Mucosa of descending colon (tissue), 3 donors: Measurements from ENCODE around the gene ZNF423. TPM values are rescaled to one million over a fixed set of nuclear protein-coding genes. Genes with fewer than 3 reads are reported as not detected.

Source experiments
- ATAC-seq: fragments of 200-7000 bp; cut with Tn5 transposase; one replicate; pipeline ENCODE4 v1.9.1; 2020; ENCODE audit warnings: mild to moderate bottlenecking, moderate library complexity
- DNase-seq, 3 donors: peaks; one replicate each; pipeline ENCODE4 v3.0.0-alpha.2; 2020
- H3K36me3 ChIP-seq: fragments of 200-600 bp; one replicate; pipeline ENCODE4 v1.8.0; 2021; ENCODE audit warnings: low read depth, mild to moderate bottlenecking
- H3K4me1 ChIP-seq: fragments of 200-600 bp; one replicate; pipeline ENCODE4 v1.8.0; 2021; ENCODE audit warnings: low read depth, mild to moderate bottlenecking
- H3K4me3 ChIP-seq: fragments of 200-600 bp; one replicate; pipeline ENCODE4 v1.8.0; 2021; ENCODE audit warnings: mild to moderate bottlenecking
- H3K9me3 ChIP-seq: fragments of 200-600 bp; one replicate; pipeline ENCODE4 v1.8.0; 2021; ENCODE audit warnings: mild to moderate bottlenecking
- intact Hi-C, 2 donors: fragments of 100-400 bp; cut with DNase I in 1 of 2; cut with micrococcal nuclease in 1 of 2; formaldehyde crosslinking; loops; one replicate each; pipeline versions ENCODE4 v1.11.0 to v1.11.1; 2022; cut with DNase I, micrococcal nuclease
- total RNA-seq, 3 donors: library from RNA; stranded (reverse); fragmentation: NEBNext Ultra II Directional in 2 of 3; extraction: Animal tissue kit (Norgen Biotek cat#: 25700) in 2 of 3; gene quantifications; one replicate each; pipeline versions ENCODE4 v1.2.1 to v1.2.4, GENCODE V29; 2021 to 2023
- TF ChIP-seq, protein P1 (sequence below): fragments of 200-600 bp; IDR thresholded peaks from one replicate; pipeline ENCODE4 v1.8.0; 2022; ENCODE audit warnings: antibody characterized with exemption, mild to moderate bottlenecking
- donor health status: DM: no; HTN: no; CAD: no; lungs with moderate emphysema.
- donor health status: DM: no; HTN: no; CAD: no.
- donor health status: DM: no; HTN: yes; CAD: no.

Gene ZNF423
- total RNA-seq, 3 donors from 2014 or later = 6.7 to 11.6 (median 11.0) TPM

DNA sequence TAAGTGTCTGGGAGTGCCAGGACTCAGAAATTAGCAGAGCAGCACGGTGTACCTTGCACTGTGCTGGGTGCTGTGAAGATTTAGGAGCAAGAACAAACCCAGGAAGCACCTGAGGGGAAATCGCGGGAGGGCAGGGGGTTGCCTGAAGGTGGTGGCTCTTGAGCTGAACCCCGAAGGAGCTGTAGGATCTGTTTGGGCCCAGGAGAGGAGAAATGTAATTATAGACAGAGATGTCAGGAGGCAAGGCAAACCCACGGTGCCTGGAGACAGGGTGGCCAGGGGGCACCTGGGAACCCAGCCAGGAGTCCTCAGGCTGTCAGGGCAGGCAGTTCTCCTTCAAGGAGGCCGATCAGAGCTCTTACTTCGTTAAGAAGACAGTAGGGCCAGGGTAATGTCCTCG lies 373.2 kb downstream of the ZNF423 start:
- TF ChIP-seq, protein P1, sequence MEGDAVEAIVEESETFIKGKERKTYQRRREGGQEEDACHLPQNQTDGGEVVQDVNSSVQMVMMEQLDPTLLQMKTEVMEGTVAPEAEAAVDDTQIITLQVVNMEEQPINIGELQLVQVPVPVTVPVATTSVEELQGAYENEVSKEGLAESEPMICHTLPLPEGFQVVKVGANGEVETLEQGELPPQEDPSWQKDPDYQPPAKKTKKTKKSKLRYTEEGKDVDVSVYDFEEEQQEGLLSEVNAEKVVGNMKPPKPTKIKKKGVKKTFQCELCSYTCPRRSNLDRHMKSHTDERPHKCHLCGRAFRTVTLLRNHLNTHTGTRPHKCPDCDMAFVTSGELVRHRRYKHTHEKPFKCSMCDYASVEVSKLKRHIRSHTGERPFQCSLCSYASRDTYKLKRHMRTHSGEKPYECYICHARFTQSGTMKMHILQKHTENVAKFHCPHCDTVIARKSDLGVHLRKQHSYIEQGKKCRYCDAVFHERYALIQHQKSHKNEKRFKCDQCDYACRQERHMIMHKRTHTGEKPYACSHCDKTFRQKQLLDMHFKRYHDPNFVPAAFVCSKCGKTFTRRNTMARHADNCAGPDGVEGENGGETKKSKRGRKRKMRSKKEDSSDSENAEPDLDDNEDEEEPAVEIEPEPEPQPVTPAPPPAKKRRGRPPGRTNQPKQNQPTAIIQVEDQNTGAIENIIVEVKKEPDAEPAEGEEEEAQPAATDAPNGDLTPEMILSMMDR = no peak
- Histone ChIP-seq H3K4me1 (peaks cover 4% of the 10 kb centered on the region), H3K36me3 (no peaks in the 10 kb centered on the region), H3K9me3 (no peaks in the 10 kb centered on the region), H3K4me3 (no peak overlapping the region)
- DNase-seq = no peak
- intact Hi-C loops = no loop called here
- no peak for ATAC-seq

DNA sequence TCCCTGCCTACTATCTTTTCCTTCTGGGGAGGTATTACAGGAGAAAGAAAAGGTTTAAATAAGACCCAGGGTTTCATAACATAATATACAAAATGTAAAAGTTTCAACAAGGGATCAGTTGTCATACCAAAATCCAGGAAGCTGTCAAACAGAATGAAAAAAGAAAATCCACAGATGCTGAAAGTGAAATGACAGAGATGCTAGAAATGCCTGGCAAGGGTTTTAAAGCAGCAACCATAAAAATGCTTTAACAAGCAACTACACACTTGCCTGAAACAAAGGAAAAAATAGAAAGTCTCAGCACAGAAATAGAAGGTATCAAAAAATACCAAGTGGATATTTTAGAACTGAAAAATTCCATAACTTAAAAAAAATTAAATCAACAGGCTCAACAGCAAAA lies 377.3 kb downstream of the ZNF423 start:
- Histone ChIP-seq H3K4me3 (no peak overlapping the region), H3K36me3 (no peaks in the 10 kb centered on the region), H3K9me3 (no peaks in the 10 kb centered on the region), H3K4me1 (no peaks in the 10 kb centered on the region)
- TF ChIP-seq, protein P1 = no peak
- ATAC-seq (no peak), DNase-seq (no peak)
- intact Hi-C loops = no loop called here

DNA sequence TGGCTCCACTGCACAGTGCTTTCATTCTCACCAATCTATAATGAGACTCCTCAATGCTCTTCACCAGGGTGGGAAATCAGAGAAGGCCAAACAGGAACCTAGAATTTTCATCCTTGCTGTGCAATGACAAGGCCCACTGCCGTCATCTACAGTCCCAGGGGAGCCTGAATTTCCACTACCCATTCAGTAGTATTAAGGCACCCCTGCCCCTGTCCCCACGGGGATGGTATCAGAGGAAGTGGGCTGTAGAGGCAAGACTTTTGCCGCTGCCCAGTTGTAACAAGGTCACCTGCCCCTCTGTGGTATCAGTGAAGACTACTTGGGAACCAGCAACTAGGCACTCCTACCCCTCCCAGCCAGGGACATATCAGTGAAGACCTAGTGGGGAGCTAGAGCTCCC lies 377.8 kb downstream of the ZNF423 start:
- TF ChIP-seq, protein P1 = no peak
- DNase-seq (no peak), ATAC-seq (no peak)
- intact Hi-C loops = no loop called here
- no peaks in the 10 kb centered on the region for H3K36me3 ChIP-seq
- H3K4me1 ChIP-seq = no peaks in the 10 kb centered on the region
- no peaks in the 10 kb centered on the region for H3K9me3 ChIP-seq
- no peak overlapping the region for H3K4me3 ChIP-seq

DNA sequence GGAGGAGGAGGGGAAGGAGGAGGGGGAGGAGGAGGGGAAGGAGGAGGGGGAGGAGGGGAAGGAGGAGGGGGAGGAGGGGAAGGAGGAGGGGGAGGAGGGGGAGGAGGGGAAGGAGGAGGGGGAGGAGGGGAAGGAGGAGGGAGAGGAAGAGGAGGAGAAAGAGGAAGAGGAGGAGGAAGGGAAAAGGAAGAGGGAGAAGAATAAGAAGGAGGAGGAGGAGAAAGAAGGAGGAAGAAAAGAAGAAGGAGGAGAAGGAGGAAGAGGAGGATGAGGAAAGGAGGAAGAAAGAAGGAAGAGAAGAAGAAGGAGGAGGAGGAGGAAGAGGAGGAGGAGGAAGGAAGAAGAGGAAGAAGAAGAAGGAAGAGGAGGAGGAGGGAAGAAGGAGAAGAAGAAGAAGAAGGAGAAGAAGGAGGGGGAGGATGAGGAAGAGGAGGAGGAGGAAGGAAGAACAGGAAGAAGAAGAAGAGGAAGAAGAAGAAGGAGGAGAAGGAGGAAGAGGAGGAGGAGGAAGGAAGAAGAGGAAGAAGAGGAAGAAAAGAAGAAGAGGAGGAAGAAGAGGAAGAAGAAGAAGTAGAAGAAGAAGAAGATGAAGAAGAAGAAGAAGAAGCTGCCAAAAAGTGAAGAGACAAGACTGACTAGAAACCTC lies 378.5 kb downstream of the ZNF423 start:
- Histone ChIP-seq H3K4me1 (no peaks in the 10 kb centered on the region), H3K36me3 (no peaks in the 10 kb centered on the region), H3K4me3 (no peak overlapping the region), H3K9me3 (no peaks in the 10 kb centered on the region)
- ATAC-seq (no peak), DNase-seq (no peak)
- TF ChIP-seq, protein P1 = no peak
- intact Hi-C loops = no loop called here

DNA sequence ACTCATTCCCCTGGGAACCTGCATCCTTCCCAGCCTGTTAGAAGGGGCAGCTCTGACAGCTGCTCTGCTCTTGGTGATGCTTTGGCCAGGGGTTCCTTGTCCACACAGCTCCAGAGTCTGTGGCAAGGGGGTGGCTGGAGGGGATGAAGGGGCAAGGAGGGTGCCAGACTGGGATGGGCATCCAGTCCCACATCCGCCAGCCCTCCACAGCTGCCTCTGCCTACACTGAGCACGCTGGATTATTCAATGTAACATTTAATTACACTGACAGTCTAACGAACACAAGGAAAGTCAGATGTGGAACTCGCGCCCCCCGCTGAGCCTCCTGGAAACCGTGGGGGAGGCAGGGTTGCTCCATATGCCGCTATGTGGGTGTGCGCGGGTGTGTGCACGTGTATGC lies 381.2 kb downstream of the ZNF423 start:
- ATAC-seq (no peak), DNase-seq (peak in 1 of 3 donors; percentile 24)
- Histone ChIP-seq H3K4me1 (no peaks in the 10 kb centered on the region), H3K9me3 (no peaks in the 10 kb centered on the region), H3K4me3 (no peak overlapping the region), H3K36me3 (no peaks in the 10 kb centered on the region)
- TF ChIP-seq, protein P1 = no peak
- intact Hi-C loops = no loop called here

DNA sequence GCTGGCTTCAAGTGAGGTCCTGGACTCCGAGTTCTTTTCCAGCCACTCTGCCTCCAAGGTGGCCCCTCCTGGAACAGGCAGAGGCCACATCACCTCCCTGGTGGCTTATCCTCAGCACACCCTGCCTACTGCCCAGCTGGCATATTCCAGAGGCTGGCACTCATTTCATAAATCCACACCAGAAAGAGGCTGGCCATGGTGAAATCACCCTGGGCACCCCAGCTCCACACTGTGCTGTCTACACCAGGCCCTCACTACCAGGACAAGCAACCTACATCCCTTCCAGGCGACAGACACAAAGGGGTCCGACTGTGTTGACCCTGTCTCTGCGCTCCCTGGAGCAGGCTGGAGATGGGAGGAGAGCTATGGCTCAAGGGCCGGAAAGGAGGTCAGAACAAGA lies 382.1 kb downstream of the ZNF423 start:
- H3K9me3 ChIP-seq = no peaks in the 10 kb centered on the region
- H3K4me3 ChIP-seq = no peak overlapping the region
- DNase-seq (peak in 1 of 3 donors; percentile 15), ATAC-seq (no peak)
- TF ChIP-seq, protein P1 = no peak
- intact Hi-C loops = no loop called here
- H3K4me1 ChIP-seq = no peaks in the 10 kb centered on the region
- H3K36me3 ChIP-seq = no peaks in the 10 kb centered on the region
